NCI-H2196 (cell line): Measurements from ENCODE around the gene CGB2.

Experiments
- DNase-seq: peaks from one replicate; lab custom pipeline; 2025; ENCODE audit not compliant: unreplicated experiment; lab: John Stamatoyannopoulos, UW

CGB2 gene

DNA sequence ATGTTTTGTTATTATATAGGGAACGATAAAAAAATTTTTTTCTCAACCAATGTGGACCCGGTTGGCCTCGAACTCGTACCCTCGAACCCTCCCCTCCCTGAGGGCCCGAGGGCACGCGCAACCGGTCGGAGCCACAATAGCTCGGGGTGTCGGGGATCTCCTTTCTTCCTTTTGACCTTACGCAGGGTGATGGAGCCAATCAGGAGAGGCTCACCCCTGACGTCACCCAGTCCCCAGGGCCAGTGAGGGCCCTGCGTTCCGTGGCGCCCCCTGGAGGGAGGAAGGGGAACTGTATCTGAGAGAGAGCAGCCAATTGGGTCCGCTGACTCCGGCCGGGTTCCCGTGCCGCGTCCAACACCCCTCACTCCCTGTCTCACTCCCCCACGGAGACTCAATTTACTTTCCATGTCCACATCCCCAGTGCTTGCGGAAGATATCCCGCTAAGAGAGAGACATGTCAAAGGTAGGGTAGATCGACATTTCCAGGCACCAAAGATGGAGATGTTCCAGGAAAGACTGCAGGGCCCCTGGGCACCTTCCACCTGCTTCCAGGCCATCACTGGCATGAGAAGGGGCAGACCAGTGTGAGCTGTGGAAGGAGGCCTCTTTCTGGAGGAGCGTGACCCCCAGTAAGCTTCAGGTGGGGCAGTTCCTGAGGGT lies at the start of gene CGB2:
TSS of gene CGB2 (plus strand) at position 249 of the 660 bp plus-strand sequence. CDS start at position 455, 206 bp downstream.
- DNase-seq, result peak; percentile 3

DNA sequence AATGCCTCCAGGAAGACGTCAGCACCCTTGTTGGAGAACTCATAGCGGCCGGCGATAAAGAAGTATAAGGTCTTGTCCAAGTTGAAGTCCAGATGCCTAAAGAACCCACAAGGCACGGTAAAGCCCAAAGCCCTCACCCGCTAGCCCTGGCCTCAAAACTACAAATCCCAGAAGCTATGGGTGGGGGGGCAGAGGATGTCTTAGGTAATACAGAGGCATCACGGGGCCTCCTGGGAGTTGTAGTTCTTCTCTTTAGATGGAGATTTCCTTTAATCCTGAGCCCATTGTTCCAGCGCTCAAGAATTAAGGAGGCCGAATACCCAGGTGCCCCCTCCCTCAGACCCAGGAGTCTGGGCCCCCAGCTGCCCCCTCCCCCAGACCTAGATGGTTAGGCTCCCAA lies 49.4 kb upstream of the CGB2 start:
- no peak for DNase-seq

DNA sequence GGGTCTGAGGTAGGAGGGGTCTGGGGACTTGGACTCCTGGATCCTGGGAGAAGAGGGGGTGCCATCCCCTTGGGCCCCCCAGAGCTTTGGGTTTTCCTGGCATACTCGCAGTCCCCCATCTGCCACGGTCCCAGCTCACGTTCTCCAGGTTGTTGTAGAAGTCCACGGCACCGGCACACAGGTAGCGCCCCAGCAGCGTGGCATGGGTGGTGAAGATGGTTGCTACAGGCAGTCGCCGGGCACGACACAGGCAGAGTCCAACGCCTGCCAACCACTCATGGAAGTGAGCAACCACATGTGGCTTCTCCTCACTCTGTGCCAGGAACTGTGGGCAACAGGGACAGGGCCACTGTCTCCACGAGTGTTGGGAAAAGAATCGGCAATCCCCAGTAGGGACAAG lies 46.0 kb upstream of the CGB2 start:
- DNase-seq, result no peak

DNA sequence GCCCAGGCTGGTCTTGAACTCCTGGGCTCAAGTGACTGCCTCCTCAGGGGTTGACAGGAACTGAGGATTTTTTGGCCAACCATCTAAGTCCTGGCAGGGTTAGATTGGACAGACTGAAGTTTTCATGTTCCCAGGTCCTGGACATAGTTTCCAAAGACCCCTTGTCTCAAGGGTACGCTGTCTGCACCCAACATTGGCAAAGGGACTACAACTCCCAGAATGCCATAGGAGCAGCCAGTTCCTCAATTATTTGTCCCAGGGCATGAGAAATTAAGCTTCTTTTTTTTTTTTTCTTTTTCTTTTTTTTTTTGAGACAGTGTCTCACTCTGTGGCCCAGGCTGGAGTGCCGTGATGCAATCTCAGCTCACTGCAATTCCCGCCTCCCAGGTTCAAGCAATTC lies 45.5 kb upstream of the CGB2 start:
- DNase-seq, result no peak

DNA sequence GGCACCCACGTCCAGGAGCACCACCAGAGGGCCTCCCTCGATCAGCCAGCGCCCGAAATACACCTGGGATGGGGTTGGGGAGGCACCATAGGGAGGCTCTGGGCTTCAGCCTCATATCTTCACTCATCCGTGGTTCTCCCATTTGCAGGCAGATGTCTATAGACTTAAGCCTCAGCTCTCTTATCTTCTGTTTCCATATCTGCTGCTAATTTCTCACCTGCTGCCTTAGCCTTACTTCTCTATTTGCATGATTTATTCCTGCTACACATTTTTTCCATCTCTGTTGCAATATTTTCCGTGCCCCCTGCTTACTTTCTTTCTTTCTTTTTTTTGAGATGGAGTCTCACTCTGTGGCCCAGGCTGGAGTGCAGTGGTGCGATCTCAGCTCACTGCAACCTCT lies 44.4 kb upstream of the CGB2 start:
- DNase-seq, result no peak

DNA sequence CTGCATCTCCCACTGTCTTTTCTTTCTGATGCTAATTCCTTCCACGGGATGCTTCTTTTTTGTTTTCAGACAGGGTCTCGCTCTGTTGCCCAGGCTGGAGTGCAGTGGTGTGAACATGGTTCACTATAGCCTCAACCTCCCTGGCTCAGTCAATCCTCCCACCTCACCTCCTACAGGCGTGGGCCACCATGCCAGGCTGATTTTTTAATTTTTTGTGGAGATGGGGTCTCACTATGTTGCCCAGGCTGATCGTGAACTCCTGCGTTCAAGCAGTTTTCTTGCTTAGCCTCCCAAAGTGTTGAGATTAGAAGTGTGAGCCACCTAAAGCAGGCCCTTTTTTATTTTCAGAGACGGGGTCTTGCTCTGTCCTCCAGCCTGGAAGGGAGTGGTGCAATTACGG lies 43.4 kb upstream of the CGB2 start:
- no peak for DNase-seq

DNA sequence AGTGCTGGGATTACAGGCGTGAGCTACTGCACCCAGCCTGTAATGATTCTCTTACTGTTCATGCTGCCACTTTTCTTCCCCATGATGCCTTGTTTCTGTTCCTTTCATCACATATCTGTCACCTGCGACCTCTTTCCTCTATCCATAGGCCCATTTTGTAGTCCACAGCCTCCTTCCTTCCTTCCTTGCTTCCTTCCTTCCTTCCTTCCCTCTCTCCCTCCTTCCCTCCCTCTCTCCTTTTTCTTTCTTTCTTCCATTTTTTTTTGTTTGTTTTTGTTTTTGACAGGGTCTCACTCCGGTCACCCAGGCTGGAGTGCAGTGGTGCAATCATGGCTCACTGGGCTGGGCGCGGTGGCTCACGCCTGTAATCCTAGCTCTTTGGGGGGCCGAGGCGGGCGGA lies 42.8 kb upstream of the CGB2 start:
- no peak for DNase-seq

DNA sequence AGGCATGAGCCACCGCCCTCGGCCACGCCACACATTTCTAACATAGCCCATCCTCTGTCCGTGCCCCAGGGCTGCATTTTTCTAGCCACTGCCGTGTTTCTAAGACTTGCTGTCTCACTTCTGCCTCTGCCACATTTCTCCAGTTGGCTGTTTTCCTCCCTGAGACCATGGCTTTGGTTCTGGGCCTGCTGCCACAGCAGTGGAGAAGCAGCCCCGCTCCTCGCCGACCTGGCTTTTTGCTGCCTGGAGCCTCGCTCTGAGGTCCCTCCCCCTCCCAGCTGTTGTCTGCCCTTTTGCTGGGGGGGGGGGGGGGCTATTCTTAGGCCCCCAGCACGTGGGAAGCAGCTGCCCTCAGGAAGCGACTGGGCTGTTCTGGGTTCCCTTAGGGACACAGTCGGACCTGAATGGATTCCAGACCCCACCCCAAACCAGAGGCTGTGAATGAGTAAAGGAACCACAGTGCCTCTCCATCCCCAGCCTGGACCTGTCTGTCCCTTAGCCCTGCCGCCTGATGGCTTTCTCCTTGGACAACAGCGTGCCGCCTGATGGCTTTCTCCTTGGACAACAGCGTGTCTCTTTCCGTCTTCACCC lies 41.9 kb upstream of the CGB2 start:
- no peak for DNase-seq

DNA sequence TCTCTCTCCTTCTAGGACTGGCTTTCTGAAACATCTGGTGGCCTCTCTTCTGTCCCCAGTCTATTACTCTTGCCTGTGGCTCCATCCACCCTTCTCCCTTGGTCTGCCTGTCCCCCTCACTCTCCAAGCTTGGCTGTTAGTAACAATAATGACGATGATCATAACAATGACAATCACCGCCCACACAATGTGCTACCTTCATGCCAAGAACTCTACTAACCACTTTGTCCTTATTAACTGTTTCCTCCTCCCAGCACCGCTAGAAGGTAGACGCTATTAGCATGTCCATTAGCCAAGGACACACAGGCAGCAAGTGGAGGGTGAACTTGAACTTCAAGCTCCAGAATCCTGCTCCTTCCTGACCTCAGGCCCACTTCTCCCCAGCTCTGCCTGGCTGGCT lies 41.3 kb upstream of the CGB2 start:
- DNase-seq, result no peak

DNA sequence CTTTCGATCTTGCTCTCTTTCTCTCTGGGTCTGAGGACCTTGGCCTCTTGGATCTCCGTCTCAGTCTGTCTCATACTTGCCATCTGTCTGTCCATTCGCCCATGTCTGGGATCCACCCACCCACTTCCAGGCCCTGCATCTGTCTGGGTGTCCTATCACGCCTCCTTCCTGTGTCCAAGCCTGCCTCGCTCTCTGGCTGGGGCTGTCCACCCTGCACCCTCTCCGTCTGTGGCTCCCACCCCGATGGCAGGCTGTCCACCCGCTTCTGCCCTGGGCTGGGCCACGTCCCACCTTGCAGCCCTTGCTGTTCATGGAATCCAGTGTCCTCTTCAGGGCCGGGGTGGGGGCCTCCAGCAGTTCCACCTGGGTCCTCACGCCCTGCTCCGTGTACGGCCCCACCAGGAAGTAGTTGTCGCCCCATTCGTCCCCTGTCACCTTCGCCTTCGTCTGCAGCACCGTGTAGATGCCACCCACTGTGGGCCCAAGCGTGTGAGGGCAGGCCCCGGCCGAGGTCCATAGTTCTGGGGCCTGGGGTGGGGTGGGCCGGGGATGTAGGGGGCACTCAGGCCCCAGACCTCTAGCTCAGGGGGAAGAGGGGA lies 40.6 kb upstream of the CGB2 start:
- no peak for DNase-seq

DNA sequence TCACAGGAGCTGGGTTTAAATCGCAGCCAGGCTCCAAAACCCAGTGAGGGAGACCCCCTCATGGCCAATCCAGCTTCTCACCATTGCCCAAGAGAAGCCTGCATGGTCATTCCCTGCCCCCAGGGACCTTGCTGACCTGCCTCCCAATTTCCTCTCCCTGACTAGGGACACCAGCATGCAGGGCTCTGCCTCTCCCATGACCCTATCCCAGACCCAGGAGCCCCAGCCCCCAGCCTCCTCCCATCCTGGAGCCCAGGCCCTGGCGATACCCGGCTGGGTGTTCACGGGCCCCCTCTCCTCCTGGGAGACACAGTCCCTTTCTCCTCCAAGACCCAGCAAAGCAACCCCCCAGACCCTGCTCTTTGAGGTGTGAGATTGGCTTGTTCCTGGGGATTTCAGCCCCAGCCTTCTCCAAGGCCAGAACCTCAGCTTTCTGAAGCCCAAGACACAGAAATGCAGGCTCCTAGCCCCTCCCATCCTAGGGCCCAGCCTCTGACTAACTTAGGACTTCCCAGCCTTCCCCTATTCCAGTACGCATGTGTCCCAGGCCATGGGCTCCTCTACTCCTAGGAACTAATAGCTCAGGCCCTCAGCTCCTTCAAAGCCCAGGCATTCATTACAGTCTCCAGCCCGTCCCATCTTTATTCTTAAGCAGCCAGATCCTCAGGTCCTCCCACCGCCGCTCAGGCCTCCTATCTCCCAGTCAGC lies 39.7 kb upstream of the CGB2 start:
- no peak for DNase-seq

DNA sequence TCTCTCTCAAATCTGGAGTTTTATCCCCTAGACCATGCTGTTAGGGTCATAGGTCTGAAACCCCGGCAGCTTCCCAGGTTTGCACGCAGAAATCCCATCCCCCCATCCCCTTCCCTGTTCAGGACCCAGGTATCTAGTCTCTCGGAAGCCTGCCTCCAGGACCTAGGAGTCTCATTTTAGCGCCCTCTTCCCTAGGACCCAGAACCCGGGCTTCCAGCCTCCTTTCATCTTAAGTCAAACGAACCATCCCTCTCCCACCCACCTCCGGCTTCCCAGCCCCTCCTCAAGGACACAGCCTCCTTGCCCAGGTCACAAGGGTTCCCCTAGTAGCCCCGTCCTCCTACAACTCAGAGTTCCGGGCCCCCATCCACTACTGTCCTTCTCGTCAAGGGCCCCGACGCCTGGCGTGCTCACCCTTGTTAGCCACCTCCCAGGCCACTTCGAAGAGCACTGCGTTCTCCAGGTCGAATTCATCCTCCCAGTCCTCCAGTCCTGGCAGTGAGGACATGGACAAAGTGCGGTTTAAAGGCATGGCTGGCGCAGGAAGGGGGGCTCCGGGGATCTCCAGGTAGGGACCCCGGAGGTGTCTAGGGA lies 39.0 kb upstream of the CGB2 start:
- no peak for DNase-seq

DNA sequence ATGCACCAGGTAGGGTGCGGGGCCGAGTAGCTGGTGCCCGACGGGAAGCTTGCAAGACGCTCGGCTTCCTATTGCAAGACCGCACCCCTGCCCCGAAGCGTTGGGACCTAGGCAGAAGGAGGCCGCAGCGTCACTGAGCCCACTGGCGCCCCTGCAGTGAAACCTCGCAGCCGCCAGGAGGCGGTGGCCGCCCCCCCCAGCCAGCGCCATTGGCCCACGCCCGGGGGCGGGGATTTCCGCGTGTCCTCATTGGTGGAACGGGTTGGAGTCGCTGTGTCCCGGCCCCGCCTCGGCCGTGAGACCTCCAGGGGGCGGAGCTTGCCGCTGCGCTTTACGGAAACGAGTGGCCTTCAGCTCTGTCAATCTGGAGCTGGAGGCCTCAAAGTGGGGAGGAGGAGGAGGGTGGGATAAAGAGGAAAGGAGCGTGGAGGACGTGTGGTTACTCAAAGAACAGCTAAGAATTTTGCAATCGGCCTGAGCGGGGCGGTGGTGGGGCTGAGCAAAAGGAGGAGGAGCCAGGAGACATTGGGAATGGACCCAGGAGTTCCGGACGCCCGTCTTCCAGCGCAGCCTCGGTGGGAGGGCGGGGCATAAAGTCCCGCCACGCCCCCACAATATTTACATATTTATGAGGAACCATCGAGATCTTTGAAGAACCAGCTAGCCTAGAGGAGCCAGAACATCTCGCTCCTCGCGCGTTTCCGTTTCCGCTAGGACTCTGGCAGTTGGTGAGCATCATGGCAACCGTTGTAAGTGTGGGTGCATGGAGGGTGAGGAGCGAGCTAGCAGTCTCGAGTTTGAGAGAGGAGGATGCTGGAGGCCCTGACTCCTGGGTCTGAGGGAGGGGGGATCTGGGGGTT lies 38.3 kb upstream of the CGB2 start, which contains the start of the genes GYS1 and RUVBL2:
TSS of gene GYS1 (minus strand) at position 135 of the 860 bp plus-strand sequence. CDS start 197 bp downstream, outside the sequence.
TSS of gene RUVBL2 (plus strand) at position 713 of the 860 bp plus-strand sequence. CDS start at position 738, 25 bp downstream.
- peak; percentile 99 for DNase-seq

DNA sequence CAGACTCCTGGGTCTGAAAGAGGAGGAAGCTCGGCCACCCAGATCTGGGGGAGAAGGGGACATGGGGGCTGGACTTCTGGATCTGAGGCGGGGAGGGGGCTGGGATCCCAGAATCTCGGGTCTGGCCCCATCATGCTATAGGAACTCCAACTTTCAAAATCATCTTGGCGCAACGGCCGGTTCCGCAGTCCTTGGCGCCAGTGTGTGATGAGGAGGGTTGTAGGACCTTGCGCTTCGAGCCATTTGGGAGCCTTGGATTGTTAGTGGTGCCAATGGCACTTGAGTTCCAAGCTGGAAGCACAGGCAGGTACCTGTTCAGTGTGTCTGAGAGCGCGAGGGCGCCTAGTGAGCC lies 37.7 kb upstream of the CGB2 start:
- DNase-seq, result no peak

DNA sequence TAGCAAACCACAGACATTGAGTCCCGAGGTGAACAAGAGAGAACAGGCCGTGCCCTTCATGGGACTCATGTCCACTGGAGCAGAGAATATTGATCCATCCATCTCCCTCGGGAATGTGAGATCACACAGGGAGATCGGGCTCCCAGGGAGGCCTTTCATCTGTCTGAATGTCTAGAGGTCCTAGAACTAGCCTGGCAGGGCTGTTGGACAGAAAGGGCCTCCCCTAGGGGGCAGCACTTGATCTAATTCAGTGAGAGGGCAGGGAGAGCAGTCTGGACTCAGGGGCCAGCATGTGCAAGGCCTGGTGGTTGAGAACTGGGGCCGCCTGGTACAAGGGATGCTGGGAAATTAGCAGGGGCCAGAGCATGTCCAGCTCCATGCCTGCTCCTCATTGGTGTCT lies 33.7 kb upstream of the CGB2 start:
- DNase-seq, result peak; percentile 78

DNA sequence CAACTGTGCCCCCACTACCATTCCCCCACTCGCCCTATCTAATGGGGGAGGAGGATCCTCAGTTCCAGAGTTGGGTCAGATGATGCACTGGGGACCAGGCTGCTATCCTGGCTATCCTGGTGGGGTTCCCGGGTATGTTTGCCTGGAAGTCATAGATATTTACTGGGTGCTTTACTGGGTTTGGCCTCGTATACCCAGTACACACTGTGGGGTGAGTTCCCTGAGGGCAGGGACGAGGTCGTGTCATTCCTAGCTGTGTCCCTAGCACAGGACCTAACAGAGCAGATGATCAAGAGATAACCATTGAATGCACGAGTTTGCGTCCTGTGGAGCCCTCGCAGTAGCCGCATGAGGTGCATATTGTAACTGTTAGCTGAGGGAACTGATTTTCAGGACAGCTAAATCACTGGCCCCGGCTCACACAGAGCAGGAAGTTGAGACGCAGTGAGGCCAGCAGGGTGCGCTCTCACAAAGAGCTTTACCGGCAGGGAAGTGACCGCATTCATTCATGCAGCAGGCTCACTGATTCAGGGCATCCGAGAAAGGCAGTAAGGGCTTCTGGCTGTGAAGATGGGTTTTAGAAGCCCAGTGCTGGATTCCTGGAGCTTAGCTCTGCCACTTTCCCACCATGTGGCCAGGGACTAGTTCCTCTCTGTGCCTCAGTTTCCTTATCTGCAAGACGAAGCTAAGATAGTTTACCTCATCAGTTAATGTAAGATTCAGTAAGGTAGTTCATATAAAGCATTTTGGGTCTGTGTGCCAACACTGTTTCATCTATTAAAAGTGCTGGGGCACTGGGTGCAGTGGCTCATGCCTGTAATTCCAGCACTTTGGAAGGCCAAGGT lies 32.0 kb upstream of the CGB2 start:
- peak; percentile 39 for DNase-seq

DNA sequence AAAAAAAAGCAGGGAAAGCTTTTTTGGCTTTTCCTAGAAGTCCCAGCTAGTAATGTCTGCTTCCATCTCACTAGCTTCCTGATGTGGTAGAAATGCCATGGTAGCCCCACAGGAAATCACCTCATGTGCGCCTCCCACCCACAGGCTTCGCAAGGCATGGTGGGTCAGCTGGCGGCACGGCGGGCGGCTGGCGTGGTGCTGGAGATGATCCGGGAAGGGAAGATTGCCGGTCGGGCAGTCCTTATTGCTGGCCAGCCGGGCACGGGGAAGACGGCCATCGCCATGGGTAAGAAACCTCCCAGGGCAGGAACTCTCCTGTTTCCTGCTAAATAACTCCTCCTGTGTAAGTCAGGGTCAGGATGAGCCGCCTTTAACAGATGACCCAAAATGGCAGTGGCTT lies 27.6 kb upstream of the CGB2 start:
- no peak for DNase-seq

DNA sequence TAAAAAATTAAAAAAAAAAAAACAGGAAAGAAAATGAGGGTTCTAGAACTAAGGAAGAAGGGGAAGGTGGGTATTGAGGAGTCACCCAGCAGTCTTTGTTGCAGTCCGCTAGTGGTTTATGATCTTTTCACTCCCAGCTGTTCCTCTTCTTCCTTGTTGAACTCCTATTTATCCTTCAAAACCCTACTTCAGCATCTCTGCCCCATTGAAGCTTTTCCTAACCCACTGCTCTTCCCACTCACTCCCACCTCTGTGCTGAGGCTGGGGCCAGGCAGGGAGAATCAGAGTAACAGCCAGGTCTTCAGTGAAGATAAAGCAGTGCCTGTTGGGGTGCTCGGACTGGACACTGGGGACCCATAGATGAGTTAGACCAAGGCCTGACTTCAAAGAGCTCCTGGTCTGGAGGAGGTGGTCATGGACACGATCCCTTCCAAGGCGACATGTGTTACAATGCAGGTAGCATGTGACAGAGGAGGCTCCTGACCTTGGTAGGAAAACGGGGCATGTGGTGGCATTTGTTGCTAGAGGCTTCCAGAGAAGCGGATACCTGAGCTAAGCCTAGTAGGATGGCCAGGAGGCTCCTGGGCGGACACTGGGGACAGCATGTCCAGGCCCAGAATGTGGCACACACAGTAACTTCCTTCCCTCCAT lies 26.6 kb upstream of the CGB2 start:
- DNase-seq, result no peak

DNA sequence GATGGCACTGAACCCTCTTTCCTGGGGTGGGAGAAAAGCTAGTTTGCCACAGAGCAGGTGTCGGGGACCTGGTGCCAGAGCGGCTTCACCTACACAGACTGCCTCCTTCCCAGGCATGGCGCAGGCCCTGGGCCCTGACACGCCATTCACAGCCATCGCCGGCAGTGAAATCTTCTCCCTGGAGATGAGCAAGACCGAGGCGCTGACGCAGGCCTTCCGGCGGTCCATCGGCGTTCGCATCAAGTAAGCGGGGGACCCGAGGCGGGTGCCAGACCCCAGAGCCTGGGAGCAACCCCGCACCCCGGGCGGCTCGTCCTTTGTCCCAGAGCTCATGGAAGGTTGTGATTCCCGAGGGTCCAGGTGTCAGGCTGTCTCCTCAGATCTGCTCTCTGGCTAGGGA lies 24.8 kb upstream of the CGB2 start:
- no peak for DNase-seq
